HG02571 (cell line): ENCODE results near the gene ATF6.

ENCODE experiments used
- ATAC-seq: cut with Tn5 transposase; IDR thresholded peaks from one replicate; pipeline ENCODE4 v1.9.1; 2021; ENCODE audit warnings: mild to moderate bottlenecking, moderate library complexity; ENCODE audit not compliant: unreplicated experiment

The ATF6 gene

GRCh38 chr1:161989786-161990185 is 223.7 kb downstream of the ATF6 start:
- no peak for ATAC-seq

- no peak for ATAC-seq
Observed at GRCh38 chr1:161993576-161993975, 227.5 kb downstream of the ATF6 start.

GRCh38 chr1:161994175-161994668 is 228.1 kb downstream of the ATF6 start:
- ATAC-seq, result no peak

DNA sequence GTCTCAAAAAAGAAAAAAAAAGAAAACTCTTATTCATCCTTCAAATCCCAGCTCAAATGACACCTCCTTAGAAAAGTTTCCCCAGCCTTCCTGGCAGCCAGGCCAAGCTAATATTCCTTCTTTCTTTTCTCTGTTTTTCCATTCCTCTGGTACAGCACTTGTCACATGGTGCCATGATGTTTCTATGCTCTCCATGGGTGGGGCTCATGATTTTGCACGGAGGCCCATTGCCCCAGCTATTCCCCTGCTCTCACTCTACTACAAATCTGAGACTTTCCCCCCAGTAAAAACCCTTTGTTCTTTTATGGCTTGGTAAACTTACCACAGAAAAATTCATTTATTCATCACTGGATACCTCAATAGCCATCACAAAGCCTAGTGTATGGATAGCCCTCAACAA is 231.0 kb downstream of the ATF6 start:
- ATAC-seq, result no peak

- ATAC-seq, result no peak
Observed at GRCh38 chr1:161998811-161999210, 232.7 kb downstream of the ATF6 start.

- ATAC-seq, result no peak
Observed at GRCh38 chr1:161999301-162000052, 233.4 kb downstream of the ATF6 start.

- no peak for ATAC-seq
Observed at GRCh38 chr1:162000053-162000420, 233.9 kb downstream of the ATF6 start.

DNA sequence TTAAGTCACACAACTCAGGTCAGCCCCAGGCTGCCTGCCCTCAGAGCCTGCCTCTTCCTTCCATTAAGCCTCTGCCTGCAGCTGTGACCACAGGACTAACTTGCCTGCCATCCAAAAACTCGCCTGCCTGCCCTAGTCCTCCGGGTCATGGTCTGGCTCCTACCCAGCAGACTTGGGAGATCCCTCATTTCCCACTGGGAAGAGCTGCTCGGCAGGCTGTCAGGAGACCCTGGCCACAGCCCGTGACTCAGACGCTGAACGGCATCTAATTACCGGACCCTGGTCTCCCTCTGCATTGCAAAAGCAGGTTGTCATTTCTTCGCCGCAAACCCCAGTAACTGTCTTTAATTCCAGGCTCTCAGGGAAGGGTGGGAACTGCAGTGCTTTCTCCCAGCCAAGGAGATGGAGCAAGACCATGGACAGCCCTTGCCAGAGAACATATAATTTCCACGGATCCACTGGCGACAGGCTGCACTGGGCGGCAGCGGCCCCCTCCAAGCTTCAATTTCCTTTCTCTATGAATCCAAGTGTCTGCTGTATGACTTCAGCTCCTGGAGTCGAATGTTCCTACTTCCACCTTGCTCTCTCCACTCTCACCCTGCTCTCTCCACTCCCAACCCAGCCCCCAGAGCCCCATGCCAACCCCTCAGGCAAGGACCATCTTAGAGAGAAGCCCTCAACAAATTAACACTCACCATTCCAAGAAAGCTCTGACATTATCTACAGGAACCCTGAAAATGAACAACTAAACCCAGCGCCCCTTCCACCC is 237.1 kb downstream of the ATF6 start:
- no peak for ATAC-seq

DNA sequence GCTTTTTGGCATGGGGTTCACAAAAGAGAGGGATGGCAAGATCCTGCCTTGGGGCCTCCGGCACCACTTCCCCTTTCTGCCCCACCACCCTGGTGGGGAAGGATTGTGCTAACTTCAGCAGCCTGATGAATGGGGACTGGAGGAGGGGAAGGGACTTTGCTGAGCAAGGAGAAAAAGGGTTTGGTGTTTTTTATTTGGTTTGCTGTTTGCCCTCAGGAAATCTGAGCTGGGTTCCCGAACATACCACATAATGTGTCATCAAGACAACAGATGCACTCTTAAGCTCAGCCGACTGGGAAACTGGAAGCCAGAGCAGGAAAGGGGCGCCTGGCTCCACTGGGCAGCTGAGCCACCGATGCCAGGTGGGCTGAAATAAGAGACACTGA is 237.7 kb downstream of the ATF6 start:
- no peak for ATAC-seq

GRCh38 chr1:162004441-162004950 is 238.4 kb downstream of the ATF6 start:
- no peak for ATAC-seq

GRCh38 chr1:162006081-162006480 is 240.0 kb downstream of the ATF6 start:
- no peak for ATAC-seq

GRCh38 chr1:162007466-162007865 is 241.3 kb downstream of the ATF6 start:
- no peak for ATAC-seq

- ATAC-seq, result no peak
Observed at GRCh38 chr1:162008799-162009198, 242.7 kb downstream of the ATF6 start.

GRCh38 chr1:162009501-162010174 is 243.5 kb downstream of the ATF6 start:
- no peak for ATAC-seq

- ATAC-seq, result no peak
Observed at GRCh38 chr1:162010175-162010506, 244.0 kb downstream of the ATF6 start.

- ATAC-seq, result no peak
Observed at GRCh38 chr1:162011337-162012012, 245.4 kb downstream of the ATF6 start.

DNA sequence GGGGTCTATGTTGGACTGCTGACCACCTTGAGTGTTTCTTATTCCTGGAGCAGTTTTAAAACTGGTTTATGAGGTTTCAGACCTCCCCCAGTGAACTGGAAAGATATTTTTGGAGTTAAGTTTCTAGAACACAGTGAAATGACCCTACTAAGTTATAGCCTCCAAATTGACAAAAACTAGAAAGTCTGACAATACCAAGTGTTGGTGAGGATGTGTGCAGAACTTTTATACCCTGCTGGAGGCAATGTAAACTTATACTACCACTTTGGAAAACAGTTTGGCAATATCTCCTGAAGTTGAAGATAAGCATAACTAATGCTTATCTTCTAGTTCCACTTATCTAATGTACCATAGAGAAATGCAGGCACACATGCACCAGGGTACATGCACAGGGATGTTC is 247.2 kb downstream of the ATF6 start:
- ATAC-seq, result no peak
